Stimulated activated naive CD8-positive, alpha-beta T cell treated with anti-CD3 and anti-CD28 coated beads, Interleukin-15, Interleukin-2, amounts not matched to agents 100 ng/mL and 50 ng/mL, for 24 hours (primary cell): Measurements from ENCODE around the gene DNPH1.

Experiments
- H3K27ac Mint-ChIP-seq: one replicate; pipeline ENCODE4 v1.8.0; 2021; ENCODE audit warnings: mild to moderate bottlenecking, mixed read lengths
- H3K27me3 Mint-ChIP-seq: one replicate; pipeline ENCODE4 v1.8.0; 2021; ENCODE audit warnings: mixed read lengths
- H3K36me3 Mint-ChIP-seq: one replicate; pipeline ENCODE4 v1.8.0; 2021; ENCODE audit warnings: low read depth, mixed read lengths
- H3K4me1 Mint-ChIP-seq: one replicate; pipeline ENCODE4 v1.8.0; 2021; ENCODE audit warnings: low read depth, mixed read lengths
- H3K4me3 Mint-ChIP-seq: one replicate; pipeline ENCODE4 v1.8.0; 2021; ENCODE audit warnings: mild to moderate bottlenecking, mixed read lengths
- H3K9me3 Mint-ChIP-seq: one replicate; pipeline ENCODE4 v1.8.0; 2021; ENCODE audit warnings: mixed read lengths

The DNPH1 gene

GRCh38 chr6:43228951-43229802 is at the start of gene DNPH1:
DNPH1 (minus strand) TSS chr6:43229481; CDS start chr6:43229456, 25 bp downstream.
- H3K4me3 Mint-ChIP-seq: peak within 1 kb of the TSS; percentile 91
- peaks cover 7% of the 10 kb centered on the region for H3K27me3 Mint-ChIP-seq
- peaks cover 17% of the 10 kb centered on the region for H3K36me3 Mint-ChIP-seq
- peaks cover 43% of the 10 kb centered on the region for H3K4me1 Mint-ChIP-seq
- no peaks in the 10 kb centered on the region for H3K9me3 Mint-ChIP-seq
- peak within 1 kb of the TSS; percentile 93 for H3K27ac Mint-ChIP-seq

GRCh38 chr6:43278524-43279078 is 49.3 kb upstream of the DNPH1 start:
- peaks cover 9% of the 10 kb centered on the region for H3K4me1 Mint-ChIP-seq
- no peak overlapping the region for H3K4me3 Mint-ChIP-seq
- no peak overlapping the region for H3K27ac Mint-ChIP-seq
- no peaks in the 10 kb centered on the region for H3K9me3 Mint-ChIP-seq
- no peaks in the 10 kb centered on the region for H3K36me3 Mint-ChIP-seq
- H3K27me3 Mint-ChIP-seq: peaks cover 24% of the 10 kb centered on the region

GRCh38 chr6:43277643-43278523 is 48.6 kb upstream of the DNPH1 start:
- Mint-ChIP-seq H3K27me3 (peaks cover 24% of the 10 kb centered on the region), H3K4me3 (no peak overlapping the region), H3K4me1 (peaks cover 9% of the 10 kb centered on the region), H3K36me3 (no peaks in the 10 kb centered on the region), H3K27ac (no peak overlapping the region), H3K9me3 (no peaks in the 10 kb centered on the region)

- Mint-ChIP-seq H3K4me1 (peaks cover 9% of the 10 kb centered on the region), H3K4me3 (no peak overlapping the region), H3K36me3 (no peaks in the 10 kb centered on the region), H3K27ac (no peak overlapping the region), H3K9me3 (no peaks in the 10 kb centered on the region), H3K27me3 (peaks cover 24% of the 10 kb centered on the region)
Measured at GRCh38 chr6:43277306-43277642, 48.0 kb upstream of the DNPH1 start.

- H3K4me3 Mint-ChIP-seq: no peak overlapping the region
- H3K27ac Mint-ChIP-seq: no peak overlapping the region
- peaks cover 26% of the 10 kb centered on the region for H3K27me3 Mint-ChIP-seq
- H3K4me1 Mint-ChIP-seq: peaks cover 9% of the 10 kb centered on the region
- H3K9me3 Mint-ChIP-seq: no peaks in the 10 kb centered on the region
- H3K36me3 Mint-ChIP-seq: no peaks in the 10 kb centered on the region
Measured at GRCh38 chr6:43276577-43277305, 47.5 kb upstream of the DNPH1 start.

- Mint-ChIP-seq H3K4me1 (peaks cover 9% of the 10 kb centered on the region), H3K27me3 (peaks cover 28% of the 10 kb centered on the region), H3K27ac (peak overlapping the region; percentile 16), H3K4me3 (peak overlapping the region; percentile 74), H3K36me3 (no peaks in the 10 kb centered on the region), H3K9me3 (no peaks in the 10 kb centered on the region)
Measured at GRCh38 chr6:43275801-43276576, 46.7 kb upstream of the DNPH1 start.

- Mint-ChIP-seq H3K4me3 (peak overlapping the region; percentile 74), H3K9me3 (no peaks in the 10 kb centered on the region), H3K4me1 (peaks cover 13% of the 10 kb centered on the region), H3K27me3 (peaks cover 25% of the 10 kb centered on the region), H3K27ac (no peak overlapping the region), H3K36me3 (no peaks in the 10 kb centered on the region)
Measured at GRCh38 chr6:43274916-43275597, 45.8 kb upstream of the DNPH1 start.

GRCh38 chr6:43274127-43274915 is 45.0 kb upstream of the DNPH1 start:
- H3K4me3 Mint-ChIP-seq: no peak overlapping the region
- H3K4me1 Mint-ChIP-seq: peaks cover 15% of the 10 kb centered on the region
- peaks cover 25% of the 10 kb centered on the region for H3K27me3 Mint-ChIP-seq
- H3K27ac Mint-ChIP-seq: no peak overlapping the region
- H3K36me3 Mint-ChIP-seq: no peaks in the 10 kb centered on the region
- no peaks in the 10 kb centered on the region for H3K9me3 Mint-ChIP-seq

GRCh38 chr6:43273707-43274106 is 44.4 kb upstream of the DNPH1 start:
- no peaks in the 10 kb centered on the region for H3K36me3 Mint-ChIP-seq
- peaks cover 31% of the 10 kb centered on the region for H3K27me3 Mint-ChIP-seq
- H3K4me1 Mint-ChIP-seq: peaks cover 21% of the 10 kb centered on the region
- H3K4me3 Mint-ChIP-seq: no peak overlapping the region
- no peak overlapping the region for H3K27ac Mint-ChIP-seq
- no peaks in the 10 kb centered on the region for H3K9me3 Mint-ChIP-seq

GRCh38 chr6:43271944-43272343 is 42.7 kb upstream of the DNPH1 start:
- no peak overlapping the region for H3K27ac Mint-ChIP-seq
- H3K9me3 Mint-ChIP-seq: no peaks in the 10 kb centered on the region
- H3K36me3 Mint-ChIP-seq: no peaks in the 10 kb centered on the region
- peaks cover 28% of the 10 kb centered on the region for H3K27me3 Mint-ChIP-seq
- H3K4me1 Mint-ChIP-seq: peaks cover 23% of the 10 kb centered on the region
- H3K4me3 Mint-ChIP-seq: no peak overlapping the region

- no peak overlapping the region for H3K27ac Mint-ChIP-seq
- peaks cover 24% of the 10 kb centered on the region for H3K27me3 Mint-ChIP-seq
- no peak overlapping the region for H3K4me3 Mint-ChIP-seq
- no peaks in the 10 kb centered on the region for H3K9me3 Mint-ChIP-seq
- no peaks in the 10 kb centered on the region for H3K36me3 Mint-ChIP-seq
- H3K4me1 Mint-ChIP-seq: peaks cover 22% of the 10 kb centered on the region
Measured at GRCh38 chr6:43271103-43271815, 42.0 kb upstream of the DNPH1 start.

GRCh38 chr6:43269273-43270007 is 40.2 kb upstream of the DNPH1 start:
- Mint-ChIP-seq H3K27ac (no peak overlapping the region), H3K9me3 (no peaks in the 10 kb centered on the region), H3K36me3 (no peaks in the 10 kb centered on the region), H3K27me3 (peaks cover 19% of the 10 kb centered on the region), H3K4me1 (peaks cover 15% of the 10 kb centered on the region), H3K4me3 (peak overlapping the region; percentile 65)
